Stimulated activated CD8-positive, alpha-beta memory T cell treated with anti-CD3 and anti-CD28 coated beads, Interleukin-12 subunit alpha, Interleukin-12 subunit beta, amount 100 ng/mL, for 4 hours (primary cell): ENCODE measurements around the gene BIK.
"Not testable (repeated sequence)": the region's sequence is repeated elsewhere in the genome, so short reads cannot be mapped to it uniquely, and the experiment has no call there.

Experiments used
- DNase-seq: peaks from one replicate; pipeline ENCODE4 v3.0.0-alpha.2; 2020; ENCODE audit warnings: low read depth

The BIK gene

GRCh38 chr22:43104950-43105349 lies 5.6 kb upstream of the BIK start:
- DNase-seq, result not testable (repeated sequence)

GRCh38 chr22:43106302-43106701 lies 4.2 kb upstream of the BIK start:
- no peak for DNase-seq

- DNase-seq, result no peak
Measured at GRCh38 chr22:43109511-43109910, 1.0 kb upstream of the BIK start.

- no peak for DNase-seq
Measured at GRCh38 chr22:43109921-43110443, 568 bp upstream of the BIK start.

- DNase-seq, result no peak
Measured at GRCh38 chr22:43110927-43111623, 525 bp downstream of the BIK start.

GRCh38 chr22:43113526-43114251 lies 3.1 kb downstream of the BIK start:
- DNase-seq, result no peak

- no peak for DNase-seq
Measured at GRCh38 chr22:43114958-43115357, 4.4 kb downstream of the BIK start.

GRCh38 chr22:43116932-43117331 lies 6.4 kb downstream of the BIK start:
- DNase-seq, result no peak

- no peak for DNase-seq
Measured at GRCh38 chr22:43118024-43118849, 7.7 kb downstream of the BIK start.

GRCh38 chr22:43118953-43119458 lies 8.5 kb downstream of the BIK start:
- DNase-seq, result no peak

- DNase-seq, result no peak
Measured at GRCh38 chr22:43126501-43127165, 16.1 kb downstream of the BIK start.

- no peak for DNase-seq
Measured at GRCh38 chr22:43127166-43127908, 16.8 kb downstream of the BIK start.

- no peak for DNase-seq
Measured at GRCh38 chr22:43128116-43128515, 17.6 kb downstream of the BIK start.

GRCh38 chr22:43128928-43129424 lies 18.4 kb downstream of the BIK start:
- DNase-seq, result no peak

GRCh38 chr22:43129426-43130425 lies 19.2 kb downstream of the BIK start:
- no peak for DNase-seq

- no peak for DNase-seq
Measured at GRCh38 chr22:43131773-43132501, 21.4 kb downstream of the BIK start.

- no peak for DNase-seq
Measured at GRCh38 chr22:43133401-43133800, 22.9 kb downstream of the BIK start.

- DNase-seq, result no peak
Measured at GRCh38 chr22:43134553-43134952, 24.0 kb downstream of the BIK start.

- DNase-seq, result no peak
Measured at GRCh38 chr22:43135565-43135964, 25.0 kb downstream of the BIK start.
